SIG-M5 treated with dmso at 0.1 percent for 504 hours (cell line): ENCODE data around the gene HAP1.
"Not testable (repeated sequence)": the region's sequence is repeated elsewhere in the genome, so short reads cannot be mapped to it uniquely, and the experiment has no call there.

ENCODE experiments used
- DNase-seq: peaks from one replicate; lab custom pipeline; 2025; ENCODE audit not compliant: unreplicated experiment; lab: John Stamatoyannopoulos, UW

The HAP1 gene

DNA sequence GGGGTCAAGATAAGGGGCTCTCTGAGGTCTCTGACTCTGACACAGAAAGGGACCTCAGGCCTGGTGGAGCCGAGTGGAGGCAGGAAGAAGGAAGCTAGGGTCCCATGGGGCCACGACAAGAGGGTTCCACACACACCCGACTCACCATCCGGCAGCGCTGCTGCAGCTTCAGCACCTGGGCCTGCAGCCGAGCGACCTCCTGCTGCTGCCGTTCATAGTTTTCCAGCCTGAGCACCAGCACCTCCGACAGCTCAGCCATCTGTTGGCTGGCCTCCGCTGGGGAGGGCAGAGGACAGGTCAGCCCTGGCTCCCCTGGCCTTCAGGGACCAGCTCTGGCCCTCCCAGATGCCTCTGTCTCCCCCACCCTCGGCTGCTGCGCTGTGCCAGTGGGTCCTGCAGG is 6.4 kb downstream of the HAP1 start:
- no peak for DNase-seq

DNA sequence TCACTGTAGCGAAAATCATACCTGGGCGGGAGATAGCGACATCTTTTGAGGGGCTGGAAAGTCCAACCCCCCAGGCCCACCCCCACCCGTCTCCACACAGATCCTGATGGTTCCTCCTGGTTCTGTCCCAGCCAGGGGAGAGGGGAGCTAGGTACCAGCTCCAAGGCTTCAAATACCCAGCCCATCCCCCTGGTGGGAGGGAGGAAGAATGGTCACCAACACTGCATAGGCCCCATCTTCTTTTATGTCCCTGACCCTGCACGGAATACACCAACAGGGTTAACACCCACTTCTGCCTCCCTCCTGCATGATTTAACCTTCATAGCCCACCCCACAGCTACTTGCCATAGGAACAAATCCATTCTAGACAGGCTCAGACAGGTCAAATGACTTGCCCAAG is 9.3 kb downstream of the HAP1 start:
- DNase-seq, result no peak

DNA sequence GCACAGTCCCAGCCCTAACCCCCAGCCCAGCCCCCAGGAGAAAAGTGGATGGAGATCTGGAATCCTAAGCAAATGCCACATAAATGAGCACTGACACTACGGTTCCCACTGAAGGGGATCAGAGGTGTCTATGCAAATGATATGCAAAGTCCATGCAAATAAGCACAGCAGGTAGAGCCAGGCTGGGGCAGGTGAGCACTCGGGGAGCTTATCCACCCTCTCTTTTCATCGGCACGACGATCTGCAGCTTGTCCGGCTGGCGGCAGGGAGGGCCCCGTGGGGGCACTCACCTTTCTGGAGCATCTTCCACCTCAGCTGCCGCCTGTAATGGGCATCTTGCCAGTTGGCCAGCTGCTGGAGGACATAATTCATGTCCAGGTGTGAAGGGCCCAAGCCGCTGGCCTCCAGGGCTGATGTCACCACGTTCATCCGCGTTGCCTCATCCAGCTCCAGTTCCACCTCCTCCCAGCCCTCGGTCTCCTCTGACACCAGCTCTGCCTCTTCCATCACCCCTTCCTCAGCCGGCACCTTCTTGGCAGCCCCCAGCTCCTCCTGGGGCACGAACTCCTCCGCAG is 9.9 kb downstream of the HAP1 start:
- DNase-seq, result no peak

DNA sequence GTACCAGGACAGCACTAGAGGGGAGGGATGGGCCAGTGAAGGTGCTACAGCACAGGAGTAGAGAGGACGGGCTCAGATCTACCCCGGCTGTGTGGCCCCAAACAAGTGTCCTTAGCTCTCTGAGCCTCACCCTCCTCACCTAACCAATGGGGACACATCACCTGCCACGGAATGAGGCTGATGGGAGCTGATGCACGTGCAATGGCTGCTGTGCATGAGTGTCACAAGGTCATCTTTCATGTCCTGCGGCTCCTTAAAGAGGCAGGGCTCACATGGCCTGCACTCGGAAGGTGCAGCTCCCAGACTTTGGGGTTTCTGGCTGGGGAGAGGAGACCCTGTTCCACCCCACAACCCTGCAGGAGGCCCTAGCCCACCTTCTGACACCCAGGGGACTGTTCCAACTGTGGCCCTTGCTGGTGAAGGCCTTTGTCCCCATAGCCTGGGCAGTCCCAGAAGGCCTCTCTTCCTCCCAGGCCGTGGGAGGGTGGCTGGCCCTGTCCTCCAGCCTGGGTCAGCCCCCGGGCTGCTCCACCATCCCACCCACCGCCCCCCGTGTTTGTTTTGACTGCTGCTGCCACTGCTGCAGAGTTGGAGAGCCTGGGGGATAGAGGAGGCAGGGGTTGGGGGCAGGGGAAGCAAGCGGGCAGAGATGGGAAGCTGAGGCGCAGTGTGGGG is 10.5 kb downstream of the HAP1 start:
- no peak for DNase-seq

DNA sequence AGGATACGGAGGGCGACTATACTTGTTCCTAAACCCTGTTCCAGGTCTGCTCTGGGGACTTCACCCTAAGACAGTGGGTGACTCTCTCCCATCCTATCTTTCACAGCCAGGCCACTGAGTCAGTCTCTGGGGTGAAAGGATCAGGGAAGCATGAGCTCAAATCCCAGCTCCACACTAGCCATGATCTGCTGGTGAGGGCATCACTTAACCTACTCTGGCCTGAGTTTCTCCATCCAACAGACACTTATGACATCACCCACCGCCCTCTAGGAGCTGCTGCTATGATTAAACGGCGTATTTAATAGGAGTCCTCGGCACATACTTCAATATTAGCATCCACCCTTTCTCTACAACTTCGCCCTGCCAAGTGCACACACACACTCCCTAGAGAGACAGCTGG is 12.2 kb downstream of the HAP1 start:
- DNase-seq, result no peak

DNA sequence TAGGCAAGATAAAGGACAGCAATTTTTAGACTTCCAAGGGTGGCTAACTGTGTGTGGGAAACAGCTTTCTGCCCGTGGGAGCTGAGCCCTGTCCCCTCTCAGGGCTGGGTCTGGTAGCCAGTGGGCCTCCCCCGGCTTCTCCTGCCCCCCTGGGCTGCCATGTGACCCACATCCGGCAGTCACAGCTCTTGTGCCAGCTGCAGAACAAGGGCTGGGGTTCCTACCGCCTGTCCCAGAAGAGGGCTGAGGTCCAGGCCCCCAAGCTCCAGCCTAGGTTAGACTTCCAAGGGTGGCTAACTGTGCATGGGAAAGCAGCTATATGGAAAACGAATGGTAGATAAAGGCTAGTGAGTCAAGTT is 16.2 kb downstream of the HAP1 start:
- DNase-seq, result no peak

DNA sequence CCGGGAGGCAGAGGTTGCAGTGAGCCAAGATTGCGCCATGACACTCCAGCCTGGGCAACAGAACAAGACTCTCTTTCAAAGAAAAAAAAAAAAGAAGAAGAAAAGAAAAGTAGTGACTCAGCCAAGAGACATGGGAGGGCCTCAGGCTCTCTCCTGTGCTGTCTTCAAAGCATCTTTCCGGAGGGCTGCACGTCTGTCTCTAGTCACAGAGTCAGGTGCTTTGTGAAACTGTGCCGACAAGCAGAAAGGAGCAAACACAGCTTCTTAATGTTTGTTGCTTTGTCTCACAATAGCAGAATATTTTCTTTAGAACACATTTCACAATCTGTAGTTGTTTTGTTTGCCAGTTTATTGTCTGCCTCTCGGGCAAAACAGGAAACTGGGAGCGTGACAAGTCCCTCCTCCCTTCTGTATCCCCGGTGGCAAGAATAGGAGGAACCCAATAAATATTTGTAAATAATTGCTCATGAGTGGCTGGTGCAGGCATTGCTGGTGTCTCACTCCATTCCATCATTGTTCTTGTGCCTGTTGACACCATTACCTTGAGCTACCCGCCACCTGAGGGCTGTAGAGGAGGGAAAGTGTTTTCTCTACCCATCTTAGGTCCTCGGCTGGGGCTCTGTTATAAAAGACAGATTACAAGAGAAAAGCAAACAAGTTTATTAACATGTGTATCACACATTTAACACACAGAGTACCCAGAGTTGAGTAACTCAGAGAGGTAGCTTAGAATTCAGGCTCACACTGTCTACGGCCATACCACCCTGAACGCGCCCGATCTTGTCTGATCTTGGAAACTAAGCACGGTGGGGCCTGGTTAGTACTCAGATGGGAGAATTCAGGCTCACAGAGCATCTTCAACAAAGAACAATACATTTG is 16.8 kb downstream of the HAP1 start:
- peak; percentile 76 for DNase-seq

DNA sequence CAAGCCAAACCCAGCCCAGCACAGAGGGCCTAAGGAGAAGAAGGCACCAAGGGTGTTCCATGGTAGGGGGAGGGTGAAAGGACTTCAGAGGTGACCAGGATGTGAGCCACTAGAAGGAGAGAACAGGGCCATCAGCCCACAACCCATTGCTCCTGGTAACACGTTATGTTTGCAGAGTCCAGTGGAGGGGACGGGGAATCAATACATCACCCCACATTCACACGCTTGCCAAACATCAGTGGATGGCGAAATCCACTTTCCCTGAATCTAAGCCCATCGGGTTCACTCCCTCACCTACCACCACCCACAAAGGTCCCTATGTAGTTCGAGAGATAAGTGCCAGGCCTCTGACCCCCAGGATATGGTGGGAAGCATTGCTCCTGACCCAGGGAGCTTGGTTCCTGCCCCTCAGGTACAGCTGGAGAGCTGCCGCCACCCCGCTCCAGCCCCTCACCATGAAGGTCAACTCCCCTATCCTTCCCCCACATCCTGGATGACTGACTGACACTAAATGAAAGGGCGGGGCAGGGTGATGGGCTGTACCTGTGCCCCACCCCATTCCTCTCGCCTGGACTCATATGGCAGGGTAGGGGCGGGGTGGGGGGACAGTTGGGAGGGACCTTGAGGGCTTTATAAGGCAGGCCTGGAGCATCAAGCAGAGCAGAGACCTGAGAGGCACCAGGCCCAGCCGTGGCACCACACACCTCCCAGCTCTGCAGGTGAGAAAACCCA is 22.6 kb downstream of the HAP1 start, which contains the start of gene GAST:
Gene GAST, plus strand, starts transcription at position 663 of the 732 bp plus-strand sequence. CDS start 3,106 bp downstream, outside the sequence.
- DNase-seq, result no peak

DNA sequence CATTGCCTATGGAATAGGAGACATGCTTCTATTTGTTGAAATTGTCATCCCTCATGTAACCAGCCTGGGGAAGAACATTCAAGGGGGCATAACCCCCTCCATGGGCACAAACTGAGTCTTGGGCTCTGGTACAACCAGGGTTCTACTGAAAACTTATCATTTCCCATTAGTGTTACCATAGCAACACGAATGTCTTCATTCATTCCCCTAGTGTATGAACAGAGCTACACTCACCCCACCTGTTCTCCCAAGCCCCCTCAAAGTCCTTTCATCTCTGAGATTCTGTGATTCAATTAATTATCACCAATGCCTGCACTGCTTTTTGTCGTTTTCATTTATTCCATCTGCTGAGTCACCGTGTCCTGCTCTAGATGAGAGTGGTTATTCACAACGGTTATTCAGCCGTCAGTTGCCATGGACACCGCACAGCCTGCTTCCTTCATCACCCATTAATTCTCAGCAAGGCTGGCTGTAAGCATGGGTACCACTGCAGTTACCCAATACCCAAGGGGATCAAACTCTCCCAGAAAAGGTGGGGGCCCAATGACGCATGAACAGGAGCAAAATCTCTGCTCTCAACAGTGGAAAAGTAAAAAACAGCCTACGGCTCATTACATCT is 23.9 kb downstream of the HAP1 start:
- DNase-seq, result no peak

DNA sequence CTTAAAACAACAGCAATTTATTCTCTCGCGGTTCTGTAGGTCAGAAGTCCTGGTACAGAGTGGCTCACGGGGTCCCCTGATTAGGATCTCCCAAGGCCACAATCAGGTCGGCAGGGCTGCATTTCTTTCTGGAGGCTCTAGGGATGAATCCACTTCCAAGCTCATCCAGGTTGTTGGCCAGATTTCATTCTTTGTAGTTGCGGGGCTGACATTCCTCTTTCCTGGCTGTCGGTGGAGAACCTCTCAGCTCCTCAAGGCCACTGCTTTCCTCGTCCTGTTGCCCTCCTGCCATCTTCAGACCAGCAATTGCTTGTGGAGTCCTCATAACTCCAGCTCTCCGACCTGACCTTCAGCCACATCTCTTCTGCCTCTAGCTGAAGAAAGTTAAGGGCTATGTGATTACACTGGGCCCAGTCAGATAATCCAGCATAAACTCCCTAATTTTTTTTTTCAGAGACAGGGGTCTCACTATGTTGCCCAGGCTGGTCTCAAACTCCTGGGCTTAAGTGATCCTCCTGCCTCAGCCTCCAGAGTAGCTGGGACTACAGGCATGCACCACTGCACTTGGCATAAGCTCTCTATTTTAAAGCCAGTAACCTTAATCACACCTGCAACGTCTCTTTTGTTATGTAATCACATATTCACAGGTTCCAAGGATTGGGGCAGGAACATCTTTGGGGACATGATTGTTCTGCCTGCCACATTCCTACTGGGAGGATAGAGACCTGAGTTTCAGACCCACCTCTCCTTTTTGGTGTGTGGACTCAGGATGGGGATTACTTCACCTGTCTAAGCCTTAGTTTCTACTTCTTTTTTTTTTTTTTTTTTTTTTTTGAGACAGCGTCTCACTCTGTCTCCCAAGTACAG is 26.4 kb downstream of the HAP1 start:
- no peak for DNase-seq

DNA sequence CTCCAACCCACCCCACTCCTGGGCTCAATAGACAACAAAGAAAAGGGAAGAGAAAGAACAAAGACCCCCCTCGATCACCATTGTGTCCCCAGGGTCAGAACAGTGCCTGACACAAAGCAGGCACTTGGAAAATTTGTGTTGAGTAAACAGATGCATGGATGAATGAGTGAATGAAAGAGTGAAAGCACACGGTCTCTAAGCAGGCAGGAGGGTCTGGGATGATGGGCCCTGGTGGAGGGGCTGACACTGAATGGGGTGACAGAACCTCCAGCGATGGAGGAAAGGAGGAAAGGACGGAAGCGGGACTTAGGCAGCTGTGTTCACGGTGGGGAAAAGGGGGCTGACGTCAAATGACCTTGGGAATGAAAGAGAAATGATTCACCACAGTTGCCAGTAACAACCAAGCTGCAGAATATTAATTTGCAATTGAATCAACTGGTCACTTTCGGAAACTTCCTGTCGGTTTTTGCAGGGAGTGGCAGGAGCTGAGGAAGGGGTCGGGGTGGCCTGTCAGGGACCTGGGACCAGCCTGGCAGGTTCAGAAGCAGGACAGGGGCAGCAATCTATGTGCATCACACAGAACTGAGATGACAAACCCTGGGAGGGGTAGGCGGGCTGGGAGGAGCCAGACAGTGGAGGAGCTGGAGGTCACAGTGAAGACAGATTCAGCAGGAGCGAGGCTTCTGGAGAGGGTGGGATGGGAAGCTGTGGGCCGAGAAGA is 29.0 kb downstream of the HAP1 start:
- no peak for DNase-seq

DNA sequence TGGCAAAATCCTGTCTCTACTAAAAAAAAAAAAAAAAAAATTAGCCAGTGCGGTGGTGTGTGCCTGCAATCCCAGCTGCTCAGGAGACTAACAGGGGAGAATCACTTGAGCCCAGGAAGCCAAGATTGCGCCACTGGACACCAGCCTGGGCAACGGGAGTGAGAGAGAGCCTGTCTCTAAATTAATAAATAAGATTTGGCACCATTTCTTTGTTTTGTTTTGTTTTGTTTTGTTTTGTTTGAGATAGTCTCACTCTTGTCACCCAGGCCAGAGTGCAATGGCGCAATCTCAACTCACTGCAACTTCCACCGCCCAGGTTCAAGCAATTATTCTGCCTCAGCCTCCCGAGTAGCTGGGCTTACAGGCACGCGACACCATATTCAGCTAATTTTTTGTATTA is 31.7 kb downstream of the HAP1 start:
- DNase-seq, result no peak

DNA sequence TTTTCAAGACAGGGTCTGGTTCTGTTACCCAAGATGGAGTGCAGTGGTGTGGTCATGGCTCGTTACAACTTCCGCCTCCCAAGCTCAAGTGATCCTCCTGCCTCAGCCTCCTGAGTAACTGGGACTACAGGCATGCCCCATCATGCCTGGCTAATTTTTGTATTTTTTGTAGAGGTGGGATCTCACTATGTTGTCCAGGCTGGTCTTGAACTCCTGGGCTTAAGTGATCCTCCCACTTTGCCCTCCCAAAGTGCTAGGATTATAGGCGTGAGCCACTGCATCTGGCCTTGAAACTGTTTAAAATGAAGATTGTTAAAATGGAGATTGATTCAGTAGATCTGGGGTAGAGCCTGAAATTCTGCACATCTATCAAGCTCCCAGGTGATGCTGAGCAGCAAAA is 33.6 kb downstream of the HAP1 start:
- not testable (repeated sequence) for DNase-seq

DNA sequence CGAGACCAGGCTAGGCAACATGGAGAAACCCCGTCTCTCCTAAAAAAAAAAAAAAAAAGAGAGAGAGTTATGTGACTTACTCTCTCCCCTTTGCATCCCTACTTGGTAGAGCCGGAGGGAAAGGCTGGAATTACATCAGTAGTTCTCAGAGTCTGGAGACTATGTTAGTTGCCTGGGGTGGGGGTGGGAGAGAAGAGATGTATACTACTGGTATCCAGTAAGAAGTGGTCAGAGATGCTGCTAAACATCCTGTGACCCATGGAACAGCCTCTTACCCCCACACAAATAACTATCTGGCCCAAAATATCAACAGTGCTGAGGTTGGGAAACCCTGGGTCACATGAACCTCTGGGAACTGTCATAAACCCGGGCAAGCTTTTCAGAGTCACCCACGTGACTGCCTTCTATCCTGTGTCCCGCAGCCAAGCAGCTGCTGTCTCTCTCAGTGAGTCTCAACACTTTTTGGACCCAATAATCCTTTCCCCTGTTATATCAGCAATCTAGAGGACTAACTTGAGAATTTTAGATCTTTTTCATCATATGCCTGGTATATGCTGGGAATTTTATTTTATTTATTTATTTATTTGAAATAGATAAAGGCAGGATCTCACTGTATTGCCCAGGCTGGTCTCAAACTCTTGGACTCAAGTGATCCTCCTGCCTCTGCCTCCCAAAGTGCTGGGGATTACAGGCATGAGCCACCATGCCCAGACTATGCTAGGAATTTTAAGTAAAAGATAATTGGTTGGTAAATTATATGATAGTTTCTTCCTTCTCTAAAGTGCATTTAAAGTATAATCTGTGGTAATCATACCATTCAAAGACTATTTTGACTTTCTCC is 37.1 kb downstream of the HAP1 start:
- DNase-seq, result peak; percentile 84

DNA sequence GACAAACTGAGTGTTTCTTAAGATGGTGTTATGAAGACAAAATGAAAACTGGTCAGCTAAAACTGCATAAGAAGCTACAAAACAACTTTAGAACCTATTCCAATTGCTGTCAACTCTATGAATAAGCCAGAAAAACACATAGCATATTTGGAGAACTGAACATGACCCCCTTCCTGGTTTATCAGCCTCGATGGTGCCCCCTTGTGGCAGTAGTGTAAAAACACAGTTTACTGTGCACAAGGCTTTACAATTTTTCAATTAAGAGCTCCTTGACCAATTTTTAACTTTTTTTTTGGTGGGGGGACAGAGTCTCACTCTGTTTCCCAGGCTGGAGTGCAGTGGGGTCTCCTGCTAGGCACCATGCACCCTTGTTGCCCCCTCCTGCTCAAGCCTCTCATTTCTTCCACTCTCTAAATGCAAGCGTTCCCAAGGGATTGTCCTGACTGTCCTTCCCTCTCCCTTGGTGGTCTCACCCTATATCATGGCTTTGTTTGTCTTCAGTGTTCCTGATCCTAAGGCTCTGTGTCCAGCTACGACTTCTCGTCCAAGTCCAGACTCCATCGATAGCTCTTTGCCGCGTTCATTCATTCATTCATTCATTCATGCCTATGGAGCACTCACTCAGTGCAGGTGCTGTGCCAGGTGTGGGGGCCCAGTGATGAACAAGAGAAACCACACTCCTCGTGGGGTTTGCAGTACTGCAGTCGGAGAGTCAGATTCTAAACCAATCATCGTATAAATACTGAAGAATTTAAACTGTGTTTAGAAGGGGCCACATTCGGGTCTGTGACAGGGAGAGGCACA is 38.3 kb downstream of the HAP1 start:
- DNase-seq, result peak; percentile 82

DNA sequence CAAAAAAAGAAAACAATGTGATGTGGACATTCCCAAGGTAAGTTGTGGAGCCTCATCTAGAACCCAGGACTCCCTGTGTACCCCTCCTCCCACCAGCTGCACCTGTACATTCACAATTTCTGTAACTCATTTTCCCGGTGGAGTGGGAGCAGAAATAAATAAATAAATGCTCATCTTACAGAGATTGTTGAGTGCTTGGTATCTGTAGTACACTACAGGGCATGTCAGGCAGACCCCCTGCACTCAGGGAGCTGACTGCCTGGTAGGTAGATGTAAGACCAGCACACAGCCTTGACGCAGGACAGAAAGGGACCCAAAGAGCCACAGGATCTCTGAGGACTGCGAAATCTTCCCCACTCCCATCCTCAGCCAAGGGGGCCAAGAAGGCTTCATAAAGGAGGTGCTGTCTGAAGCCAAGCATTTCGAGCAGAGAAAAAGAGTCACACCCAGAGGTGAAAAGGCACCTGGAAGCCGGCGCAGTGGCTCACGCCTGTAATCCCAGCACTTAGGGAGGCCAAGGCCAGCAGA is 39.2 kb downstream of the HAP1 start:
- no peak for DNase-seq

DNA sequence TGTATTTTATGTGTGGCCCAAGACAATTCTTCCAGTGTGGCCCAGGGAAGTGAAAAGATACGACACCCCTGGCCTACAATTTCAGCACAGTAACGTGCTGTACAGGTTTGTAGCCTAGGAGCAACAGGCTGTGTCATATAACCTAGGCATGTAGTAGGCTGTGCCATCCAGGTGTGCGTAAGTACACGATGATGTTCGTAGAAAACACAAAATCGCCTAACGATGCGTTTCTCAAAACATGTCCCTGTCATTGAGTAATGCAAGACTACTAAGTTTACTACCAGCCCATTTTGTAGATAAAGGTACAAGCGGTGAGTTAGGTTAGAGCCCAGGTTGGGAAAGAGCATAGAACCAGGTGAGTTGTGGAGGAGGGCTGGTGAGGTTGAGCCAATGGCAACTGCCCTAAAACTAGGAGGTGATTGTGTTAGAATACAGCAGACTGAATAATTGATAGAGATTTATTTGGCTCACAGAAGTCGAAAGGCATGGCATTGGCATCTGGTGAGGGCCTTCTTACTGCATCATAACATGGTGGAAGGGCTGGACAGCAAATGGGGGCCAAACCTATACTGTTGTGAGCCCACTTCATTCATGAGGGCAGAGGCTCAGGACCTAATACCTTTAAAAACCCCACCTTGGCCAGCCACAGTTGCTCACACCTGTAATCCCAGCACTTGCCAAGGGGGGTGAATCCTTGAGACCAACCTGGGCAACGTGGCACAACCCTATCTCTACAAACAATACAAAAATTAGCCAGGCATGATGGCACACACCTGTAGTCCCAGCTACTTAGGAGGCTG is 41.5 kb downstream of the HAP1 start:
- DNase-seq, result no peak
